Measurements from ENCODE around the gene RPL39.

DNA sequence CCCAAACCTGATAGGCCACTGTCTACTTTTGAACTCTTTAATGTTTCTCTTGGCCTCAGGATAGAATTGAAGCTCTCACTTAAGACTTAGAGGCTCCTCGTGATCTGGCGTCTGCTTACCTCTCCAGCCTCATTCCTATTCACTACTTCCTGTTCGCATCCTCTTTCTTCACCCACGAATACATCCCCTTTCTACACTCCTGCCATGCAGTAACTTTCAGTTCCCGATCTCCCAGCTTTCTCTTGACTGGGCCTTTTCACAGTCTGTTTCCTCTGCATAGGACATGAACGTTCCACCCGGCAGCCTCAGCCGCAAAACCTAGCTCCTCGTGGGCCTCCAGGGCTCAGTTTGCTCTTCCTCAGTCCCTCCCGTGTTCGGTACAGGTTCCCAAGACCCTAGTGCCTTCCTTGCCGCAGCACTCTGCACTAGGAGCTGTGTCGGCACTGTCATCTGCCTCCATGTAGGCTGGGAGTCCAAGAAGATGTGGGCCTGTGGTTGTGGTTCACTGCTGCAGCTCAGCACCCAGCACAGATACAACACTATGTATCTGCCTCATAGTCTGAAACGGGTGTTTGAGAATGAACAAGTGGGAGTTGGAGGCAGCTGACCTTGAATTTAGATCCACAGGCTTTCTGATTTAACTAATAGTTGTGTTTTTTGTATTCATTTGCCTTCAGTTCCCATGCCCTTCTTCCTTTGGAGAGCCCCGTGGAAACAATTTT, 15.8 kb downstream of the RPL39 start:
- TF ChIP-seq, protein P1, sequence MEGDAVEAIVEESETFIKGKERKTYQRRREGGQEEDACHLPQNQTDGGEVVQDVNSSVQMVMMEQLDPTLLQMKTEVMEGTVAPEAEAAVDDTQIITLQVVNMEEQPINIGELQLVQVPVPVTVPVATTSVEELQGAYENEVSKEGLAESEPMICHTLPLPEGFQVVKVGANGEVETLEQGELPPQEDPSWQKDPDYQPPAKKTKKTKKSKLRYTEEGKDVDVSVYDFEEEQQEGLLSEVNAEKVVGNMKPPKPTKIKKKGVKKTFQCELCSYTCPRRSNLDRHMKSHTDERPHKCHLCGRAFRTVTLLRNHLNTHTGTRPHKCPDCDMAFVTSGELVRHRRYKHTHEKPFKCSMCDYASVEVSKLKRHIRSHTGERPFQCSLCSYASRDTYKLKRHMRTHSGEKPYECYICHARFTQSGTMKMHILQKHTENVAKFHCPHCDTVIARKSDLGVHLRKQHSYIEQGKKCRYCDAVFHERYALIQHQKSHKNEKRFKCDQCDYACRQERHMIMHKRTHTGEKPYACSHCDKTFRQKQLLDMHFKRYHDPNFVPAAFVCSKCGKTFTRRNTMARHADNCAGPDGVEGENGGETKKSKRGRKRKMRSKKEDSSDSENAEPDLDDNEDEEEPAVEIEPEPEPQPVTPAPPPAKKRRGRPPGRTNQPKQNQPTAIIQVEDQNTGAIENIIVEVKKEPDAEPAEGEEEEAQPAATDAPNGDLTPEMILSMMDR (IDR thresholded peaks at IDR 0.05; ENCODE audit: low read depth, low read length, missing input control) = no peak
- TF ChIP-seq RAD21 (IDR thresholded peaks at IDR 0.05) (no peak), JUND (IDR thresholded peaks at IDR 0.05) (no peak), TAF1 (conservative IDR thresholded peaks at IDR 0.05) (no peak), SP1 (IDR thresholded peaks at IDR 0.05) (no peak), EGR1 (IDR thresholded peaks at IDR 0.05; ENCODE audit: low read depth in 2 of 2) (no peak), HNF4G (IDR thresholded peaks at IDR 0.05) (no peak), YY1 (IDR thresholded peaks at IDR 0.05) (no peak)
- TF ChIP-seq, protein P2, sequence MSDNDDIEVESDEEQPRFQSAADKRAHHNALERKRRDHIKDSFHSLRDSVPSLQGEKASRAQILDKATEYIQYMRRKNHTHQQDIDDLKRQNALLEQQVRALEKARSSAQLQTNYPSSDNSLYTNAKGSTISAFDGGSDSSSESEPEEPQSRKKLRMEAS (IDR thresholded peaks at IDR 0.05) = no peak
- TF ChIP-seq, protein P3, sequence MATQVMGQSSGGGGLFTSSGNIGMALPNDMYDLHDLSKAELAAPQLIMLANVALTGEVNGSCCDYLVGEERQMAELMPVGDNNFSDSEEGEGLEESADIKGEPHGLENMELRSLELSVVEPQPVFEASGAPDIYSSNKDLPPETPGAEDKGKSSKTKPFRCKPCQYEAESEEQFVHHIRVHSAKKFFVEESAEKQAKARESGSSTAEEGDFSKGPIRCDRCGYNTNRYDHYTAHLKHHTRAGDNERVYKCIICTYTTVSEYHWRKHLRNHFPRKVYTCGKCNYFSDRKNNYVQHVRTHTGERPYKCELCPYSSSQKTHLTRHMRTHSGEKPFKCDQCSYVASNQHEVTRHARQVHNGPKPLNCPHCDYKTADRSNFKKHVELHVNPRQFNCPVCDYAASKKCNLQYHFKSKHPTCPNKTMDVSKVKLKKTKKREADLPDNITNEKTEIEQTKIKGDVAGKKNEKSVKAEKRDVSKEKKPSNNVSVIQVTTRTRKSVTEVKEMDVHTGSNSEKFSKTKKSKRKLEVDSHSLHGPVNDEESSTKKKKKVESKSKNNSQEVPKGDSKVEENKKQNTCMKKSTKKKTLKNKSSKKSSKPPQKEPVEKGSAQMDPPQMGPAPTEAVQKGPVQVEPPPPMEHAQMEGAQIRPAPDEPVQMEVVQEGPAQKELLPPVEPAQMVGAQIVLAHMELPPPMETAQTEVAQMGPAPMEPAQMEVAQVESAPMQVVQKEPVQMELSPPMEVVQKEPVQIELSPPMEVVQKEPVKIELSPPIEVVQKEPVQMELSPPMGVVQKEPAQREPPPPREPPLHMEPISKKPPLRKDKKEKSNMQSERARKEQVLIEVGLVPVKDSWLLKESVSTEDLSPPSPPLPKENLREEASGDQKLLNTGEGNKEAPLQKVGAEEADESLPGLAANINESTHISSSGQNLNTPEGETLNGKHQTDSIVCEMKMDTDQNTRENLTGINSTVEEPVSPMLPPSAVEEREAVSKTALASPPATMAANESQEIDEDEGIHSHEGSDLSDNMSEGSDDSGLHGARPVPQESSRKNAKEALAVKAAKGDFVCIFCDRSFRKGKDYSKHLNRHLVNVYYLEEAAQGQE (IDR thresholded peaks at IDR 0.05) = no peak
- TF ChIP-seq, protein P4, sequence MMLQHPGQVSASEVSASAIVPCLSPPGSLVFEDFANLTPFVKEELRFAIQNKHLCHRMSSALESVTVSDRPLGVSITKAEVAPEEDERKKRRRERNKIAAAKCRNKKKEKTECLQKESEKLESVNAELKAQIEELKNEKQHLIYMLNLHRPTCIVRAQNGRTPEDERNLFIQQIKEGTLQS (IDR thresholded peaks at IDR 0.05) = no peak

Measured in liver (tissue), 3 donors.